GM12864 (cell line): ENCODE results near the gene MARCHF3.

Experiments
- DNase-seq: peaks from one replicate; pipeline ENCODE4 v3.0.0-alpha.2; 2011; ENCODE audit warnings: low read depth
- H3K4me3 ChIP-seq: 2 replicates; pipeline ENCODE4 v1.5.1; 2011; ENCODE audit warnings: mild to moderate bottlenecking, low read depth, low read length, control low read depth
- CTCF ChIP-seq: IDR thresholded peaks from 2 replicates; pipeline ENCODE4 v1.5.1; 2011; ENCODE audit warnings: low read depth, mild to moderate bottlenecking, moderate library complexity, low read length, control low read depth, inconsistent platforms; ENCODE audit errors: missing control alignments

MARCHF3 gene

GRCh38 chr5:126998201-126998631 lies 32.1 kb downstream of the MARCHF3 start:
- no peak for DNase-seq
- TF ChIP-seq CTCF: no peak
- H3K4me3 ChIP-seq: no peak overlapping the region

- no peak overlapping the region for H3K4me3 ChIP-seq
- no peak for DNase-seq
- no peak for TF ChIP-seq CTCF
Measured at GRCh38 chr5:126995689-126996088, 34.7 kb downstream of the MARCHF3 start.

GRCh38 chr5:126995039-126995438 lies 35.3 kb downstream of the MARCHF3 start:
- TF ChIP-seq CTCF: no peak
- DNase-seq: no peak
- no peak overlapping the region for H3K4me3 ChIP-seq

GRCh38 chr5:126994485-126994884 lies 35.9 kb downstream of the MARCHF3 start:
- TF ChIP-seq CTCF: no peak
- H3K4me3 ChIP-seq: no peak overlapping the region
- DNase-seq: no peak

GRCh38 chr5:126988021-126988569 lies 42.3 kb downstream of the MARCHF3 start:
- no peak overlapping the region for H3K4me3 ChIP-seq
- no peak for DNase-seq
- TF ChIP-seq CTCF: no peak

- H3K4me3 ChIP-seq: no peak overlapping the region
- no peak for DNase-seq
- no peak for TF ChIP-seq CTCF
Measured at GRCh38 chr5:126987271-126987899, 43.0 kb downstream of the MARCHF3 start.

- no peak for DNase-seq
- H3K4me3 ChIP-seq: no peak overlapping the region
- no peak for TF ChIP-seq CTCF
Measured at GRCh38 chr5:126984632-126985031, 45.7 kb downstream of the MARCHF3 start.
